ENCODE results near the gene INPP5E. TPM values are rescaled to one million over a fixed set of nuclear protein-coding genes. Genes with fewer than 3 reads are reported as not detected.
"Not testable (repeated sequence)": the region's sequence is repeated elsewhere in the genome, so short reads cannot be mapped to it uniquely, and the experiment has no call there.

INPP5E gene
- total RNA-seq, 2 donors from 2014 or later: 26.0 to 32.7 TPM

- peak overlapping the region; percentile 96 for H3K27ac Mint-ChIP-seq
- H3K4me3 Mint-ChIP-seq: no peak overlapping the region
- H3K27me3 Mint-ChIP-seq: no peaks in the 10 kb centered on the region
- H3K9me3 ChIP-seq (ENCODE audit: control insufficient read depth, low read length, poor library complexity, severe bottlenecking): no peaks in the 10 kb centered on the region
- ATAC-seq: no peak
- no peak for DNase-seq
- peaks cover 2% of the 10 kb centered on the region for H3K36me3 Mint-ChIP-seq (ENCODE audit: low read depth)
- peaks cover 42% of the 10 kb centered on the region for H3K4me1 Mint-ChIP-seq
Measured at GRCh38 chr9:136407911-136408310, 31.7 kb downstream of the INPP5E start.

- DNase-seq; H3K36me3 Mint-ChIP-seq (ENCODE audit: low read depth); H3K9me3 ChIP-seq (ENCODE audit: control insufficient read depth, low read length, poor library complexity, severe bottlenecking); ATAC-seq; H3K27me3 Mint-ChIP-seq: not testable (repeated sequence)
- peaks cover 42% of the 10 kb centered on the region for H3K4me1 Mint-ChIP-seq
- H3K27ac Mint-ChIP-seq: peak overlapping the region; percentile 41
- peak overlapping the region; percentile 55 for H3K4me3 Mint-ChIP-seq
Measured at GRCh38 chr9:136407061-136407460, 32.6 kb downstream of the INPP5E start.

- H3K27me3 Mint-ChIP-seq; H3K36me3 Mint-ChIP-seq (ENCODE audit: low read depth); H3K9me3 ChIP-seq (ENCODE audit: control insufficient read depth, low read length, poor library complexity, severe bottlenecking); ATAC-seq; DNase-seq: not testable (repeated sequence)
- Mint-ChIP-seq H3K4me3 (peak overlapping the region; percentile 7), H3K27ac (peak overlapping the region; percentile 96), H3K4me1 (peaks cover 38% of the 10 kb centered on the region)
Measured at GRCh38 chr9:136405904-136406303, 33.7 kb downstream of the INPP5E start.

- H3K4me3 Mint-ChIP-seq: peak overlapping the region; percentile 86
- H3K4me1 Mint-ChIP-seq: peaks cover 41% of the 10 kb centered on the region
- H3K9me3 ChIP-seq (ENCODE audit: control insufficient read depth, low read length, poor library complexity, severe bottlenecking): no peaks in the 10 kb centered on the region
- peaks cover 2% of the 10 kb centered on the region for H3K36me3 Mint-ChIP-seq (ENCODE audit: low read depth)
- ATAC-seq: no peak
- DNase-seq: no peak
- no peaks in the 10 kb centered on the region for H3K27me3 Mint-ChIP-seq
- peak overlapping the region; percentile 96 for H3K27ac Mint-ChIP-seq
Measured at GRCh38 chr9:136405481-136405880, 34.2 kb downstream of the INPP5E start.

GRCh38 chr9:136404801-136405136, 34.9 kb downstream of the INPP5E start:
- peak overlapping the region; percentile 86 for H3K4me3 Mint-ChIP-seq
- peaks cover 2% of the 10 kb centered on the region for H3K36me3 Mint-ChIP-seq (ENCODE audit: low read depth)
- ATAC-seq: no peak

GRCh38 chr9:136403915-136404800, 35.5 kb downstream of the INPP5E start:
- H3K27me3 Mint-ChIP-seq: no peaks in the 10 kb centered on the region
- peaks cover 38% of the 10 kb centered on the region for H3K4me1 Mint-ChIP-seq
- peak in 2 of 3 donors; percentile 26 to 28 for DNase-seq
- H3K4me3 Mint-ChIP-seq: peak overlapping the region; percentile 86
- H3K36me3 Mint-ChIP-seq (ENCODE audit: low read depth): peaks cover 2% of the 10 kb centered on the region
- peak; percentile 21 for ATAC-seq
- no peaks in the 10 kb centered on the region for H3K9me3 ChIP-seq (ENCODE audit: control insufficient read depth, low read length, poor library complexity, severe bottlenecking)
- peak overlapping the region; percentile 96 for H3K27ac Mint-ChIP-seq

More at GRCh38 chr9:136404801-136405136, 34.9 kb downstream of the INPP5E start:
- DNase-seq: no peak
- Mint-ChIP-seq H3K27ac (peak overlapping the region; percentile 96), H3K27me3 (no peaks in the 10 kb centered on the region), H3K4me1 (peaks cover 39% of the 10 kb centered on the region)
- no peaks in the 10 kb centered on the region for H3K9me3 ChIP-seq (ENCODE audit: control insufficient read depth, low read length, poor library complexity, severe bottlenecking)

GRCh38 chr9:136403538-136403914, 36.1 kb downstream of the INPP5E start:
- H3K27me3 Mint-ChIP-seq: no peaks in the 10 kb centered on the region
- ATAC-seq: peak; percentile 89
- peaks cover 38% of the 10 kb centered on the region for H3K4me1 Mint-ChIP-seq
- no peaks in the 10 kb centered on the region for H3K9me3 ChIP-seq (ENCODE audit: control insufficient read depth, low read length, poor library complexity, severe bottlenecking)
- peak; percentile 56 to 71 (median 66) for DNase-seq
- no peaks in the 10 kb centered on the region for H3K36me3 Mint-ChIP-seq (ENCODE audit: low read depth)
- H3K4me3 Mint-ChIP-seq: peak overlapping the region; percentile 86
- peak overlapping the region; percentile 96 for H3K27ac Mint-ChIP-seq

GRCh38 chr9:136402067-136402466, 37.6 kb downstream of the INPP5E start:
- Mint-ChIP-seq H3K36me3 (ENCODE audit: low read depth) (no peaks in the 10 kb centered on the region), H3K4me1 (peaks cover 41% of the 10 kb centered on the region), H3K27ac (peak overlapping the region; percentile 92), H3K4me3 (no peak overlapping the region), H3K27me3 (no peaks in the 10 kb centered on the region)
- DNase-seq (no peak), ATAC-seq (no peak)
- H3K9me3 ChIP-seq (ENCODE audit: control insufficient read depth, low read length, poor library complexity, severe bottlenecking): no peaks in the 10 kb centered on the region

- H3K27me3 Mint-ChIP-seq: no peaks in the 10 kb centered on the region
- no peaks in the 10 kb centered on the region for H3K9me3 ChIP-seq (ENCODE audit: control insufficient read depth, low read length, poor library complexity, severe bottlenecking)
- peak overlapping the region; percentile 28 for H3K4me3 Mint-ChIP-seq
- peaks cover 41% of the 10 kb centered on the region for H3K4me1 Mint-ChIP-seq
- no peaks in the 10 kb centered on the region for H3K36me3 Mint-ChIP-seq (ENCODE audit: low read depth)
- DNase-seq (no peak), ATAC-seq (no peak)
- H3K27ac Mint-ChIP-seq: peak overlapping the region; percentile 92
Measured at GRCh38 chr9:136401173-136401922, 38.3 kb downstream of the INPP5E start.

GRCh38 chr9:136400038-136400834, 39.4 kb downstream of the INPP5E start, which contains the start of gene SNAPC4:
Gene SNAPC4, minus strand, starts transcription at chr9:136400170. Its CDS starts 1,742 bp downstream, at chr9:136398428.
- no peaks in the 10 kb centered on the region for H3K9me3 ChIP-seq (ENCODE audit: control insufficient read depth, low read length, poor library complexity, severe bottlenecking)
- ATAC-seq: peak; percentile 63
- Mint-ChIP-seq H3K27me3 (no peaks in the 10 kb centered on the region), H3K4me1 (peaks cover 36% of the 10 kb centered on the region), H3K27ac (peak within 1 kb of the TSS; percentile 92), H3K36me3 (ENCODE audit: low read depth) (no peaks in the 10 kb centered on the region), H3K4me3 (peak within 1 kb of the TSS; percentile 87)
- peak; percentile 83 to 88 (median 86) for DNase-seq

- Mint-ChIP-seq H3K27ac (peak overlapping the region; percentile 74), H3K4me3 (peak overlapping the region; percentile 87), H3K36me3 (ENCODE audit: low read depth) (no peaks in the 10 kb centered on the region), H3K27me3 (no peaks in the 10 kb centered on the region), H3K4me1 (peaks cover 27% of the 10 kb centered on the region)
- H3K9me3 ChIP-seq (ENCODE audit: control insufficient read depth, low read length, poor library complexity, severe bottlenecking): no peaks in the 10 kb centered on the region
- ATAC-seq: peak; percentile 13
- DNase-seq: peak; percentile 29 to 44 (median 40)
Measured at GRCh38 chr9:136399176-136400037, 40.2 kb downstream of the INPP5E start.

GRCh38 chr9:136398286-136398685, 41.4 kb downstream of the INPP5E start:
- no peaks in the 10 kb centered on the region for H3K27me3 Mint-ChIP-seq
- peaks cover 18% of the 10 kb centered on the region for H3K4me1 Mint-ChIP-seq
- no peak for DNase-seq
- H3K9me3 ChIP-seq (ENCODE audit: control insufficient read depth, low read length, poor library complexity, severe bottlenecking): no peaks in the 10 kb centered on the region
- no peak for ATAC-seq
- no peak overlapping the region for H3K27ac Mint-ChIP-seq
- H3K4me3 Mint-ChIP-seq: peak overlapping the region; percentile 87
- H3K36me3 Mint-ChIP-seq (ENCODE audit: low read depth): no peaks in the 10 kb centered on the region
